Upper lobe of left lung (tissue), 4 donors: ENCODE results near the gene PPP1R14D.

Experiments
- CTCF ChIP-seq, 6 experiments: fragments of 450-650 bp in 4 of 6; fragments of 200-600 bp in 2 of 6; sonication (generic) in 2 of 6; IDR thresholded peaks; one replicate each; pipeline ENCODE4 v1.5.1; 2016 to 2019; ENCODE audit warnings: antibody characterized with exemption in 6 of 6
- POLR2A ChIP-seq, 4 donors: fragments of 450-650 bp; IDR thresholded peaks; one replicate each; pipeline ENCODE4 v1.5.1; 2016 to 2017; ENCODE audit warnings: antibody characterized with exemption in 4 of 4, mild to moderate bottlenecking in 2 of 4
- POLR2AphosphoS5 ChIP-seq, 2 donors: sonication (generic); formaldehyde crosslinking; IDR thresholded peaks; one replicate each; pipeline ENCODE4 v1.5.1; 2017; ENCODE audit warnings: antibody characterized with exemption in 2 of 2

GRCh38 chr15:40869686-40870085 lies 41.2 kb upstream of the PPP1R14D start:
- TF ChIP-seq CTCF (IDR thresholded peaks at IDR 0.05) (no peak), POLR2A (IDR thresholded peaks at IDR 0.05) (no peak), POLR2AphosphoS5 (IDR thresholded peaks at IDR 0.05) (no peak)
